Tibial nerve (tissue), 4 donors: Measurements from ENCODE around the gene JAK1.

Source experiments
- EP300 ChIP-seq, 2 donors: sonication (generic); formaldehyde crosslinking; IDR thresholded peaks; one replicate each; pipeline ENCODE4 v1.6.1; 2017; ENCODE audit warnings: antibody characterized with exemption in 2 of 2, mild to moderate bottlenecking in 1 of 2
- POLR2A ChIP-seq, 2 donors: fragments of 450-650 bp; IDR thresholded peaks; one replicate each; pipeline ENCODE4 v1.6.1; 2017; ENCODE audit warnings: antibody characterized with exemption in 2 of 2, mild to moderate bottlenecking in 2 of 2, moderate library complexity in 2 of 2
- TF ChIP-seq, protein P1 (sequence below), 5 experiments: fragments of 200-600 bp in 3 of 5; fragments of 450-650 bp in 2 of 5; sonication (generic) in 3 of 5; IDR thresholded peaks; one replicate each; pipeline ENCODE4 v1.5.1; 2016 to 2019; ENCODE audit warnings: antibody characterized with exemption in 5 of 5, mild to moderate bottlenecking in 3 of 5, moderate library complexity in 2 of 5

DNA sequence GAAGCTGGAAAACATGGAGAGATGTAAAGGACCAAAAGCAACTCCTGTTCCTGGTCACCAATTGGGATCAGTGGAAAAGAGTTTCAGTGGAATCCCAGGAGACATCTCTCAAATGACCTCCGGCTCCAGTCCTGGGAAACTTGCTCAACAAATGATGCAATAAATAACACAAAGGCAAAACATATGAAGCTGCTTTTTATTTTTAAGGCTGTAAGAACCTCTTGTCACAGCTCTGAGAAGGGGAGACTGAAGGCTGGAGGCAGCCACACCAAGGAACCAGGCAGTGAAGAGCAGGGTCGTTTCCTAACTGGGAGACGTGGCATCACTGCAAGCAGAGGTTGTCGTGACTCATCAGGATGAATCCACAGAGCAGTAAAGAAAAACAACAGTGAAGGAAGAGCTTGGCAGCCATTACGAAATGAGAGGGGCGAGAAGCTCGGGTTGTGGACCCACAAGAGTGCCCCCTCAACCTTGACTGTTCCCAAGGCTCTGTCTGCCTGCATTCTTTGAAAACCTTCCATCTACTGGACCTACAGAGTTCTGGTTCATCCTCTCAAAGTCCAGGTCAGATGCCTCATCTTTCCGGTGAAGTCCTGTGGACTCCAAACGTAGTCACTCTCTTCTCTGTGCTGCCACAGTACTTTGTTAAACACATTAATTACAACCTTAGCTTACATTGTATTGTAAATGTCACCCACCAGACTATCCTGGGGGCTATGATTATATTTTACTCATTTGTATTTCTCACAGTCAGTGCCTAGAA is 32.1 kb downstream of the JAK1 start:
- TF ChIP-seq, protein P1, sequence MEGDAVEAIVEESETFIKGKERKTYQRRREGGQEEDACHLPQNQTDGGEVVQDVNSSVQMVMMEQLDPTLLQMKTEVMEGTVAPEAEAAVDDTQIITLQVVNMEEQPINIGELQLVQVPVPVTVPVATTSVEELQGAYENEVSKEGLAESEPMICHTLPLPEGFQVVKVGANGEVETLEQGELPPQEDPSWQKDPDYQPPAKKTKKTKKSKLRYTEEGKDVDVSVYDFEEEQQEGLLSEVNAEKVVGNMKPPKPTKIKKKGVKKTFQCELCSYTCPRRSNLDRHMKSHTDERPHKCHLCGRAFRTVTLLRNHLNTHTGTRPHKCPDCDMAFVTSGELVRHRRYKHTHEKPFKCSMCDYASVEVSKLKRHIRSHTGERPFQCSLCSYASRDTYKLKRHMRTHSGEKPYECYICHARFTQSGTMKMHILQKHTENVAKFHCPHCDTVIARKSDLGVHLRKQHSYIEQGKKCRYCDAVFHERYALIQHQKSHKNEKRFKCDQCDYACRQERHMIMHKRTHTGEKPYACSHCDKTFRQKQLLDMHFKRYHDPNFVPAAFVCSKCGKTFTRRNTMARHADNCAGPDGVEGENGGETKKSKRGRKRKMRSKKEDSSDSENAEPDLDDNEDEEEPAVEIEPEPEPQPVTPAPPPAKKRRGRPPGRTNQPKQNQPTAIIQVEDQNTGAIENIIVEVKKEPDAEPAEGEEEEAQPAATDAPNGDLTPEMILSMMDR (IDR thresholded peaks at IDR 0.05), result no peak
- no peak for TF ChIP-seq POLR2A (IDR thresholded peaks at IDR 0.05)
- TF ChIP-seq EP300 (IDR thresholded peaks at IDR 0.05), result peak; percentile 14 to 73
